Brain microvascular endothelial cell (primary cell): ENCODE measurements around the gene TMEM132E.

Source experiments
- DNase-seq: peaks from one replicate; pipeline ENCODE4 v3.0.0-alpha.2; 2020
- H3K27ac ChIP-seq: fragments of 250-450 bp; sonication (Bioruptor Pico); 2 replicates; pipeline ENCODE4 v1.5.1; 2020; ENCODE audit warnings: mild to moderate bottlenecking, moderate library complexity
- H3K27me3 ChIP-seq: fragments of 250-450 bp; sonication (Bioruptor Pico); replicated peaks from 2 replicates; pipeline ENCODE4 v1.5.1; 2020; ENCODE audit warnings: mild to moderate bottlenecking
- H3K36me3 ChIP-seq: fragments of 250-450 bp; sonication (Bioruptor Pico); replicated peaks from 2 replicates; pipeline ENCODE4 v1.5.1; 2020; ENCODE audit warnings: mild to moderate bottlenecking
- H3K4me3 ChIP-seq: 2 replicates; pipeline ENCODE4 v1.5.1; 2011; ENCODE audit warnings: low read depth, mild to moderate bottlenecking, control low read depth, low read length, moderate library complexity
- in situ Hi-C: cut with HindIII; loops from 2 replicates; pipeline ENCODE4 v1.10.0; 2017; ENCODE audit warnings: low sequenced_read_pairs, low pct_ligation_motif_present
- TF ChIP-seq, protein P1 (sequence below): IDR thresholded peaks from 2 replicates; pipeline ENCODE4 v1.5.1; 2011; ENCODE audit warnings: low read depth, mild to moderate bottlenecking, moderate library complexity, low read length, control low read depth, inconsistent platforms; ENCODE audit errors: missing control alignments

The TMEM132E gene

GRCh38 chr17:34580685-34581445, 1.5 kb downstream of the TMEM132E start:
- in situ Hi-C loops = no loop called here
- H3K27me3 ChIP-seq = peaks cover 68% of the 10 kb centered on the region
- no peak overlapping the region for H3K4me3 ChIP-seq
- no peak overlapping the region for H3K27ac ChIP-seq
- DNase-seq = no peak
- no peaks in the 10 kb centered on the region for H3K36me3 ChIP-seq
- TF ChIP-seq, protein P1, sequence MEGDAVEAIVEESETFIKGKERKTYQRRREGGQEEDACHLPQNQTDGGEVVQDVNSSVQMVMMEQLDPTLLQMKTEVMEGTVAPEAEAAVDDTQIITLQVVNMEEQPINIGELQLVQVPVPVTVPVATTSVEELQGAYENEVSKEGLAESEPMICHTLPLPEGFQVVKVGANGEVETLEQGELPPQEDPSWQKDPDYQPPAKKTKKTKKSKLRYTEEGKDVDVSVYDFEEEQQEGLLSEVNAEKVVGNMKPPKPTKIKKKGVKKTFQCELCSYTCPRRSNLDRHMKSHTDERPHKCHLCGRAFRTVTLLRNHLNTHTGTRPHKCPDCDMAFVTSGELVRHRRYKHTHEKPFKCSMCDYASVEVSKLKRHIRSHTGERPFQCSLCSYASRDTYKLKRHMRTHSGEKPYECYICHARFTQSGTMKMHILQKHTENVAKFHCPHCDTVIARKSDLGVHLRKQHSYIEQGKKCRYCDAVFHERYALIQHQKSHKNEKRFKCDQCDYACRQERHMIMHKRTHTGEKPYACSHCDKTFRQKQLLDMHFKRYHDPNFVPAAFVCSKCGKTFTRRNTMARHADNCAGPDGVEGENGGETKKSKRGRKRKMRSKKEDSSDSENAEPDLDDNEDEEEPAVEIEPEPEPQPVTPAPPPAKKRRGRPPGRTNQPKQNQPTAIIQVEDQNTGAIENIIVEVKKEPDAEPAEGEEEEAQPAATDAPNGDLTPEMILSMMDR = no peak

- TF ChIP-seq, protein P1 = no peak
- H3K4me3 ChIP-seq = no peak overlapping the region
- no peak overlapping the region for H3K27ac ChIP-seq
- no peak for DNase-seq
- H3K27me3 ChIP-seq = peaks cover 68% of the 10 kb centered on the region
- H3K36me3 ChIP-seq = no peaks in the 10 kb centered on the region
- in situ Hi-C loops = no loop called here
Observed at GRCh38 chr17:34581446-34582184, 2.2 kb downstream of the TMEM132E start.

DNA sequence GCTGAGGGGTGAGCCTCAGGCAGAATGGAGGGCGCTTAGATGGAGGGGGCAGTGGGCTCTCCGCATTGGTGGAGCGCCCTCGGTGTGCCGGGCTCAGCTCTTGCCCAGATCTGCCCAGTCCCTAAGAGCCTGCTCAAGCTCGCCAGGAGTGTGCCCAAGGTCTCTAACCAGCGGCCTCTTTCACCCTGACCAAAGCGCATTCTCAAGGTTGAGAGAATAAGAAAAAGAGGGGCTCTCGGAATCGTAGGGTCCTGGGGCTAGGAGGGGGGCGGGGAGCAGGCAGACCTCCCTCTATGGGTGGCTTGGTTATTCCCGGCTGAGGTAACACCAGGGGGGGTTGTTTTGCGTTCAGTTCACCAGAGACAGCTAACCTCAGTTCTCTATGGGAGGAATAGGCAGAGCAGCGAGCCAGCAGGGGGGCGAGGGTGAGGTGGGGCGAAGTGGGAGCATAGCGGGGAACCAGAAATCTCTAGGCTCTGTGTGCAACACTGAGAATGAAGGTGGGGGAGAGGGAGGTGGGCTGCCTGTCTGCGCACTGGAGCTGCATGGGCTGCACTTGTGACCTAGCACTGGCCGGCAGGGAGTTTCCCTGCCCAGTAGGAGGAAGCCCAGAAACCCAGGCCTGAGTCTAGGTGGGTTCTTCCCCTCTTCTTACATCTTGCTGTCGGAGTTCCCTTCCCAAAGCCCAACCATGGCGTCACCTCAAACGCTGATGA, 3.0 kb downstream of the TMEM132E start:
- no peak overlapping the region for H3K27ac ChIP-seq
- H3K4me3 ChIP-seq = no peak overlapping the region
- peaks cover 66% of the 10 kb centered on the region for H3K27me3 ChIP-seq
- in situ Hi-C loops = no loop called here
- TF ChIP-seq, protein P1 = no peak
- no peaks in the 10 kb centered on the region for H3K36me3 ChIP-seq
- no peak for DNase-seq

- Histone ChIP-seq H3K27me3 (peaks cover 66% of the 10 kb centered on the region), H3K27ac (no peak overlapping the region), H3K4me3 (no peak overlapping the region), H3K36me3 (no peaks in the 10 kb centered on the region)
- no peak for DNase-seq
- in situ Hi-C loops = no loop called here
- TF ChIP-seq, protein P1 = no peak
Observed at GRCh38 chr17:34582901-34583245, 3.5 kb downstream of the TMEM132E start.

DNA sequence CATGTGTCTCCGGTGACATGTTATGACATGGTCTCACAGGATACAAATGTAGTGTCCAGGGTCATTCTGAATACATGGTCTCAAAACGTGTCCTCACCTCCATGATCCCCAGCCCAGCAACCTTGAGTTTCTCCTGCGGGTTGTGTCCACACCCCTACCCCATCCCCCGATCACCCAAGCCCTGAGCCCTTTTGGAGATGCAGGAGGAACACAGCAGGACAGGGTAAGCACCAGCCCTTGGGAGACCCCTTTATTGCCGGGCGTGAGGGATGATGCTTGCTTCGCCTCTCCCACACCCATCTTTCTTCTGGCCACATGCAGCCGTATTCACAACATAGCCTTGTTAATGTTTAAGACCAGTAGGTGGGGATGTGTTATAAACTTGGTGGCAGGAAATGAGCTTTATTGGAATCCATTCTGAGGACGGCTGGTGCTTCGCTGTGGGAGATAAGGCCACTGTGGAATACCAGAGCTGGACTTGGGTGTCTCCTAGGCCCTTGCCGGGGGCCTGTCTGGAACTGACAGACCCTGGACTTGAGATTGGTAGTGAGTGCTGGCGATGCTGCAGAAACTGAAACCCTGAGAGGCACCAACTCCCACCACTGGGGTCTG, 5.5 kb downstream of the TMEM132E start:
- H3K27me3 ChIP-seq = peaks cover 46% of the 10 kb centered on the region
- no peak for DNase-seq
- no peak overlapping the region for H3K27ac ChIP-seq
- no peaks in the 10 kb centered on the region for H3K36me3 ChIP-seq
- TF ChIP-seq, protein P1 = peak; percentile 24
- in situ Hi-C loops = no loop called here
- H3K4me3 ChIP-seq = no peak overlapping the region
